Renal cortical epithelial cell (primary cell): ENCODE measurements around the gene ARHGAP24. TPM values are rescaled to one million over a fixed set of nuclear protein-coding genes. Genes with fewer than 3 reads are reported as not detected.
"Not testable (repeated sequence)": the region's sequence is repeated elsewhere in the genome, so short reads cannot be mapped to it uniquely, and the experiment has no call there.

ENCODE experiments used
- DNase-seq: peaks from one replicate; pipeline ENCODE4 v3.0.0-alpha.2; 2011; ENCODE audit warnings: low read depth
- total RNA-seq: library from RNA; depleted of rRNA; stranded (reverse); fragments of >200 nt; gene quantifications from 2 replicates; pipeline ENCODE4 v1.2.3, GENCODE V29; 2014

Gene ARHGAP24
- total RNA-seq, 1 donor from 2014 or later, result 63.1 TPM

GRCh38 chr4:85656759-85657505 lies 182.0 kb downstream of the ARHGAP24 start:
- DNase-seq, result no peak

GRCh38 chr4:85658766-85659439 lies 184.0 kb downstream of the ARHGAP24 start:
- DNase-seq, result no peak

GRCh38 chr4:85659610-85660218 lies 184.8 kb downstream of the ARHGAP24 start:
- no peak for DNase-seq

- DNase-seq, result not testable (repeated sequence)
These were observed 191.7 kb downstream of the ARHGAP24 start for GRCh38 chr4:85666625-85667024.

GRCh38 chr4:85669204-85669603 lies 194.3 kb downstream of the ARHGAP24 start:
- no peak for DNase-seq

- DNase-seq, result no peak
These were observed 195.1 kb downstream of the ARHGAP24 start for GRCh38 chr4:85669992-85670548.

GRCh38 chr4:85671120-85671519 lies 196.2 kb downstream of the ARHGAP24 start:
- no peak for DNase-seq

- no peak for DNase-seq
These were observed 197.2 kb downstream of the ARHGAP24 start for GRCh38 chr4:85672116-85672515.

GRCh38 chr4:85672959-85673358 lies 198.0 kb downstream of the ARHGAP24 start:
- DNase-seq, result no peak

- DNase-seq, result no peak
These were observed 198.6 kb downstream of the ARHGAP24 start for GRCh38 chr4:85673540-85673939.

- DNase-seq, result no peak
These were observed 200.4 kb downstream of the ARHGAP24 start for GRCh38 chr4:85675076-85676049.

GRCh38 chr4:85676050-85676425 lies 201.1 kb downstream of the ARHGAP24 start:
- no peak for DNase-seq

- no peak for DNase-seq
These were observed 202.1 kb downstream of the ARHGAP24 start for GRCh38 chr4:85676850-85677590.

GRCh38 chr4:85681221-85681657 lies 206.3 kb downstream of the ARHGAP24 start:
- DNase-seq, result peak; percentile 95

- no peak for DNase-seq
These were observed 207.0 kb downstream of the ARHGAP24 start for GRCh38 chr4:85681921-85682320.

GRCh38 chr4:85682391-85682790 lies 207.4 kb downstream of the ARHGAP24 start:
- DNase-seq, result no peak

GRCh38 chr4:85684676-85685075 lies 209.7 kb downstream of the ARHGAP24 start:
- DNase-seq, result no peak

- DNase-seq, result no peak
These were observed 211.4 kb downstream of the ARHGAP24 start for GRCh38 chr4:85686398-85686797.

- no peak for DNase-seq
These were observed 213.2 kb downstream of the ARHGAP24 start for GRCh38 chr4:85688055-85688740.

GRCh38 chr4:85696661-85697060 lies 221.7 kb downstream of the ARHGAP24 start:
- DNase-seq, result no peak
